G401 (cell line): ENCODE measurements around the gene CNTROB. TPM values are rescaled to one million over a fixed set of nuclear protein-coding genes. Genes with fewer than 3 reads are reported as not detected.
A peak's percentile ranks its signal among the peaks of the same experiment; 100 is the strongest.

Experiments
- DNase-seq: peaks from one replicate; pipeline ENCODE4 v3.0.0-alpha.2; 2015; ENCODE audit warnings: low spot score
- in situ Hi-C: cut with HindIII; loops from 2 replicates; pipeline ENCODE4 v1.10.0; 2016; ENCODE audit warnings: low sequenced_read_pairs, mixed read lengths
- total RNA-seq: library from RNA; depleted of rRNA; stranded (reverse); fragments of >200 nt; shearing (Covaris generic); gene quantifications from 2 replicates; pipeline ENCODE4 v1.2.3, GENCODE V29; 2014; rRNA removed

Gene CNTROB, protein sequence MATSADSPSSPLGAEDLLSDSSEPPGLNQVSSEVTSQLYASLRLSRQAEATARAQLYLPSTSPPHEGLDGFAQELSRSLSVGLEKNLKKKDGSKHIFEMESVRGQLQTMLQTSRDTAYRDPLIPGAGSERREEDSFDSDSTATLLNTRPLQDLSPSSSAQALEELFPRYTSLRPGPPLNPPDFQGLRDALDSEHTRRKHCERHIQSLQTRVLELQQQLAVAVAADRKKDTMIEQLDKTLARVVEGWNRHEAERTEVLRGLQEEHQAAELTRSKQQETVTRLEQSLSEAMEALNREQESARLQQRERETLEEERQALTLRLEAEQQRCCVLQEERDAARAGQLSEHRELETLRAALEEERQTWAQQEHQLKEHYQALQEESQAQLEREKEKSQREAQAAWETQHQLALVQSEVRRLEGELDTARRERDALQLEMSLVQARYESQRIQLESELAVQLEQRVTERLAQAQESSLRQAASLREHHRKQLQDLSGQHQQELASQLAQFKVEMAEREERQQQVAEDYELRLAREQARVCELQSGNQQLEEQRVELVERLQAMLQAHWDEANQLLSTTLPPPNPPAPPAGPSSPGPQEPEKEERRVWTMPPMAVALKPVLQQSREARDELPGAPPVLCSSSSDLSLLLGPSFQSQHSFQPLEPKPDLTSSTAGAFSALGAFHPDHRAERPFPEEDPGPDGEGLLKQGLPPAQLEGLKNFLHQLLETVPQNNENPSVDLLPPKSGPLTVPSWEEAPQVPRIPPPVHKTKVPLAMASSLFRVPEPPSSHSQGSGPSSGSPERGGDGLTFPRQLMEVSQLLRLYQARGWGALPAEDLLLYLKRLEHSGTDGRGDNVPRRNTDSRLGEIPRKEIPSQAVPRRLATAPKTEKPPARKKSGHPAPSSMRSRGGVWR
- 25.4 and 29.3 TPM in 2 replicates for total RNA-seq

DNA sequence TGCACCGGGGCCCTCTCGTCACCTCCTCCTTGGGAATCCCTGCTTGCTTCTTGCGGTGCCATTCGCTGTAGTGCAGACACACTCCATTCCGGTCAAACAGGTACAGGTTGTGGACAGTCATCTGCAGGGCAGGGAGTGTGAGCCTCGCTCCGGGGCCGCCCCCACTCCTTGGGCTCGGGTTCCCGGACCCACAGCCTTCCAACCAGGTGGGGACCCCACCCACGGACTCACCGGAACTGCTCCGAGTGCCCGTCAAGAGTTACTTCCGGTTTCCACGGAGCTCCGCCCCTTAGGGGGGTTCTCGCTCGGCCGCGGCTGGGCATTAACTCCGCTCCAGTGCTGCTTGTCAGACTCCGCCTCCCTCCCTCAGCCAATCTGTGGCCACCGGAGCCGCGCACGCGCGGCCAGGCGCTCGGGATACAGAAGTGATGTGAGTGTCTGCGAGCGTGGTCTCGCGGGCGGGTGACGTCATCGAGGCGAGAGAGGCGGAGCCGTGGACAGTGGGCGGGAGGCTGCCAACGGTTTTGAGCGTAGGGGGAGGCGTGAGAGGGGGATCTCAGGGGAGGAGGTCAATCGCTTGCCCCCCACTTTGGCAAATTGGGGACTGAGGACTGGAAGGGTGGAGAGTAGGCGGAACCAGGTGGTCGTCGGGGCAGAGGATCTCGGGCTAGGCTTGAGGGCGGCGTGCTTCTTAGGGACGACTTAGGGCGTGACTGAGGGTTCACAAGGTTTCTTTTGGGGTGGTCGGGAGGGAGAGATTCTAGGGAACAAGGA lies at the start of gene CNTROB, which contains the start of gene TRAPPC1:
CNTROB (plus strand) TSS at position 498 of the 774 bp plus-strand sequence. CDS start 874 bp downstream, outside the sequence.
TRAPPC1 (minus strand) TSS at position 238 of the 774 bp plus-strand sequence; CDS start at position 121, 117 bp downstream.
- in situ Hi-C loops: loop anchor here (5.0 kb wide), 1 partner anchor 85 kb away; no protein-coding TSS in a partner anchor
- peak; percentile 99 for DNase-seq

DNA sequence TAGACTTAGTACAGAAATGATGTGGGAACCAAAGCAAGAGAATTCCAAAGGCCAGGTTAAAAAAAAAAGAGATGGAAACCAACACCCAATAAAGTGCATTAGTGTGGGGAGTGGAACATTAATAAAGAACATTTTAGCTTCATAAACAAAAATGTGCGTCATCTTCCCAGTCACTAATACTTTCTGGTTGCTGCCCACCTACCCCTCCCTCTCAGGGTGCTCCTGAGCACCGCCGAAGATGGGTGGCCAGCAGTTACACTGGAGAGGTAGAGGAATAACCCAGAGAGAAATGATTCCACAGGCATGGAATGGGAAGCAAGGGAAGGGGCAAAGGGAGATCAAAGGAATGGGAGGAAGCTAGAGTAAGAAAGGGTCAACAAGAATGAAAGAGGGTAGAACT lies 49.4 kb upstream of the CNTROB start:
- in situ Hi-C loops: no loop called here

DNA sequence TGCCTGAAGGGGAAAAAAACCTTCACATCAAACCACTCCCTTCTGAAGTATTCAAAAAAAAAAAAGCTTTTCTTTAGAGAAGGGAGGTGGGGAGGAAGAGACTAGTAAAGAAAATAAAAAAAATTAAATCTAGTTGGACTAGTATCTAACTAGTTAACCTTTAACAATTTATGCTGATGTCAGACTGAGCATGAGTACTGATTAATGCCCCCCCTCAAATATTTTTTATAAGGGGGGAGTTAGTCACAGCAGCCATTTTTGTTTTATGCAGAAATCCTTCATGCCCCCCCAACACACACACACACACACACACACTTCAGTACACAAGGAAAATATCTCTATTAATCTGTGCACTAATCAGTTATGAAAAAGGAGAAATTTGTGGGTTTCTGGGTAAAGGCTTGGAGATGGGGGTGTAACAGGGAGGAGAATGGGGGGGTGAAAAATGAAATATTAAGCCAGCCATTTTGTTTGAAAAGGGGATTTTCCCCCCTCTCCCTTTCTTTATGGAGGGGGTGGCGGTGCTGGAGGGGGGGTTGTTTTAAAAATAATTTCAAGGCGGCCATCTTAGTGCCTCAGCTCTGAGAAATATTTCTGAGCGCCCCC lies 48.1 kb upstream of the CNTROB start:
- in situ Hi-C loops: no loop called here
- DNase-seq: no peak

More for the DNA sequence above, 49.4 kb upstream of the CNTROB start:
- DNase-seq: no peak

DNA sequence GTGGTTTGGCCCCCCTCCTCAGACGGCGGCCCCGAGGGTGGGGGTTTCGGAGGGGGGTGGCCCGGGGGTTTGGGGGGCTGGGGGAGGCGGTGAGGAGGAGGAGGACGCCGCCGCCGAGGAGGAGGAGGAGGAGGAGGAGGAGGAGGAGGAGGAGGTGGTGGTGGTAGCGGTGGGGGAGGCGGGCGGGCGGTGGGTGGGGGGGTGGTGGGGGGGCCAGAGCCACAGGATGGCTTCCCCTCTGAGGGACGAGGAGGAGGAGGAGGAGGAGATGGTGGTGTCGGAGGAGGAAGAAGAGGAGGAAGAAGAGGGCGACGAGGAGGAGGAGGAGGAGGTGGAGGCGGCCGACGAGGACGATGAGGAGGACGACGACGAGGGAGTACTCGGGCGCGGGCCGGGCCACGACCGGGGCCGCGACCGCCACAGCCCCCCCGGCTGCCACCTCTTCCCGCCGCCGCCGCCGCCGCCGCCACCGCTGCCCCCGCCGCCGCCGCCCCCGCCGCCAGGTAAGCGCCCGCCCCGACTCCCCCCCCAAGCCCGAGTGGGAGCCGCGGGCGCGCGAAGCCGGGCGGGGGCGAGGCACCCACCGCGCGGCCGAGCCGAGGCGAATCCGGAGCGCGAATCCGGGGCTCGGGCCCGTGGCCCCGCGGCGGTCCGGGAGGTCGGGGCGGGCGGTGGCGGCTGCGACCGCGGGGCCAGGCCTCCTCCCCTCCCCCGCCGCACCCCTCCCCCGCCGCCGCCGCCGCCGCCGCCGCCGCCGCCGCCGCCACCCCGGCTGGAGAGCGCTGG lies 47.2 kb upstream of the CNTROB start:
- in situ Hi-C loops: no loop called here
- no peak for DNase-seq

DNA sequence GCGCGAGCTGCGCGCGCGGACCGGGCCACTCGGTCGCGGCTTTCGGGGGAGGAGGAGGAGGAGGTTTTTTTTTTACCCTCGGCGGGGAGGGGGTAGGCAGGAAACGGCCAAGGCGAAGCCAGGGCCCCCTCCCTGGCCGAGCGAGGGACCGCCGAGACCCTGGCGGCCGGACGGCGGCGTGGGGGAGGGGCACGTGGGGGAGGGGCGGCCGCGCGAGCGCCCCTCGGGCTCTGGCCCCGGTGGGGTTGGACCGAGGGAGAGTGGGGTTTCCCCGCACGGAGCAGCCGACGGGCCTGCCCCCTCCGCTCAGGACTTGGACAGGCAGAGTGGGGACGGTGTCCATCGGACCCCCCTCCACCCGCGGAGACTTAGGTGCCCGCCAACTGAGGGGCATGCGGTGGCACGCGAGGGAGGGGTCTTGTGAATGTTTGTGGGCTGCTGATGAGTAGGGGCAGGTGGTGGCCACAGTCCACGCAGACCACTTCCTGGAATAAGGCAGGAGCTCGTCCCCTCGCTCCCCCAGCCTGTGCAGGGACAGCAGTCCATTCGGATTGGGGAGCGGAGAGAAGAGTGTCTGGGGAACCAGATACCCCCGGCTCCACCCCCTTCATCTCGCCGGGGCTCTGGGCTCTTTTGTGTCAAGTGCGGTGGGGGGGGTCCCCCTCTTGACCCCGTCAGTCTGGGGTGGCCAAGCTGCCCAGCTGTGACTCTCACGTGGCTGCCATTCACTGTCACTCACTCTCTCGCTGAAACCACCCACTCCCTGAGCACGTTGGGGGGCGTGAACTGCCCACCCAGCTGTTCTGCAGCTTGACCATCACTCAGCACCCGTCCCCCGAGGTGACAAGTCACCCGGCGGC lies 46.4 kb upstream of the CNTROB start:
- peak; percentile 42 for DNase-seq
- in situ Hi-C loops: no loop called here

DNA sequence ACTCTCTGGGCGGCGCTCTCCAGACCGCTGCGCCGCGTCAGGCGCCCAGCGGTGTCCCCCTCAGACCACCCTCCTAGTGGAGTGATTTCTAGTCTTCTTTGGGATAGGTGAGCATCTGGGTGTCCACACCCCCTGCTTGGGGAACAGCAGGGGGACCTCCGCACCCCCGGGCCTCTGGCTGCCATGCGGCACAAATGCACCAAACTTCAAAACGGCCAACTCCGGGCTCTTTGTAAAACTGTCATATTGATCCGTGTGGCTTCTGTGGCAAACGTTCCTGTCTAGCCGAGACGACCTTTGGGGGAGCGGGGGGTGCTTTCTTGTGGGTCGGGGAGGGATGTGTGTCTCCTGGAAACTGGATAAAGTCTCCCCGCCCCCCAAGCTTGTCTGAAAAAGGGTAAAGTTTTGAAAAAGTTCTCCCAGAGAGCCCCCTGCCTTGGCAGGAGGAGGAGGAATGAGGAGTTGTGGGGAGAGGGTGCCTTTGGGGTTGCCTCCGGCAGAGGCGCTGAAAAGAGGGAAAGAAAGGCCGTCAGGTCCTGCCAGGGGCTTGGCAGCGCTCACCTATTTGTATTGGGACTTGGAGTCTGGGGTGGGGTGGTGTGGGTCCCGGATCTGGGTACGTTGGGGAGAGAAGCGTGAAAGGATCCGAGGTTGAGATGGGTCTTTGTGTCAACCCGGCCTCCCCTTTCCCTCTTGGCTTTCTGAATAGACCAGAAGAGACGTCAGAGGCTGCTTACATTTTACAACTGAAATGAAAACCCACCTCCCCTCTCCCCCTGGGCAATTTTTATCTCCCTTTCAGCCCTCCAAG lies 45.6 kb upstream of the CNTROB start:
- DNase-seq: peak; percentile 43
- in situ Hi-C loops: no loop called here

DNA sequence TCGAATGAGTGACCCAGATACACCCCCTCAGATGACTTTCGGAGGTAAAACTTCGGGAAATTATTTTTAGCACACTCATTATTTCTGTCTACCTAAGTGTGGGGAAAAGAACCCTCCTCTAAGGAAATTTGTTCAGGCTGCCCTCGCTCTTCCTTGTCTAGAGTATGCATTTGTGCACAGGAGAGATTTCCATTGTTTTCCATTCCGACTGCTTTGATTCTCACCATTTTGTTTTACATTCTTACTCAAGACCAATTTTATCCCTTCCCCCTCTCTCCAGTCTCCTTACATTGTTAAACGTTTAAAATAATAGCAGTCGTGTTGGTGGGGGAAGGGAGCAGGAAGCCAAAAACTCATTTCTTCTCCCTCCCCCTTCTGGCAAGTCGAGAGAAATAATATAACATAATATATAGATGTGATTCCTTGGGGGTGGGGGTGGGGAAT lies 44.9 kb upstream of the CNTROB start:
- DNase-seq: peak; percentile 44
- in situ Hi-C loops: no loop called here

DNA sequence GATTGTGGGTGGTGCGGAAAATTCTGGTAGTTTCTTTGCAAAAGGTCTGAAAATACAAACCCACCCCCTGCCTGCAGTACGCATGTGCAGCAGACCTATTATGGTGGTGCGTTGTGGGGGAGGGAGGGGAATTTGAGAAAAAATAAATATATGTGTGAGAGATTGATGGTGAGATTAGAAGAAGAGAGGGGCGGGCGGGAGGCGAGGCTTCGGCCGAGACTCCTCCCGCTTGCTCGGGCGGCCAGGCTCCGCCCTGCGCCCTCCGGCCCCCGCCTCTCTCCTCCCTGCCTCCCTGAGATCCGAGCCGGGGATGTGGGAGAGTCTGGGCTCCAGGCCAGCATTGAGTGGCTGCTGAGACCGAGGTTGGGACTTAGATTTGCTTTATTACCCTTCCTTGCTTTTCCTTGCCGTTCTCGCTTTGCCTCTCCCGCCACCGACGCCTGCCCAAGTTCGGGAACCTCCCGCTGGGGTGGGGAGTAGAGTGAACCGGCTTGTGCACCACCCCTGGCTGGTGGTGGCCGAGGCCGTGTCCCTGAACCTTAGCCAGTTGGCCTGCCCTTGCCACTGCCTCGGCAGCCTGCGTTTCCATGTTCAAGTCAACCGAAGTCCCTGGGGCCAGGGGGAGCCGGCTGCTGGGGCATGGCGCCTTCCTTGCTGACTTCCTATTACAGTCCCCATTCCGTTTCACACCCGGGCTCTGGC lies 44.4 kb upstream of the CNTROB start:
- peak; percentile 87 for DNase-seq
- in situ Hi-C loops: no loop called here

DNA sequence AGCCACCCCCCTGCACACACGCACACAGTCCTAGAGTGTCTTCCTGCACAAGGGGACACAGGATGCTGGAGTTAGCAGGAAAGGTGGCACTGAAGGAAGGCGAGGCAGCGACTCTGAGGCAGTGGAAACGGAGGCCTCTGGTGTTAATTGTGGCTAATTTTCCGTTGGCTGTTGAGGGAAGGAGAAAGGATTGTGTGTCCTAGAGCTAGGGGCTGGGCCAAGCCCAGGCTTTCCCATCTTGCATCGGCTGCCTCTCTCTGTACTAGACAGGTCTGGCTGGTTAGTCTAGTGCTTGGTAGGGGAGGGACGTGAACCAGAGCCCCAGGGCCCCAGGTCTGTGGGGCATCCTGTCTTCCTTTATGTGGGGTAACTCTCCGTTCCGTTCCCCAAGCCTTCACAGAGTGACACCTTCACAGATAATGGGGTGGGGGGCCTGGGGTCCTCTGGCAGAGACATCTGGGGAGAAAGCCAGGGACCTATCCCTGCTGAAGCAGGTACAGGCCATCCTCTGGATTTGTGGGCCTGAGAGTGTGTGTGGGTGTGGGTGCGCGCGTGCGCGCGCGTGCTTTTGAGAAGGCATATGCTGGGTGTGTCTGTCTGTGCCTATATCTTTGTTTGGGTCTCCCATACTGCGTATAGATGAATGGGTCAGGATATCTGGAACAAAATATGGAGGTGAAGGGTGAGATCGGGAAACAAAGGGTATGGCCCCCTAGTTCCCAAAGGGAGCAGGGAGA lies 43.7 kb upstream of the CNTROB start, which contains the start of gene CHD3:
CHD3 (plus strand) TSS at position 606 of the 737 bp plus-strand sequence. CDS start 212 bp downstream, outside the sequence.
- DNase-seq: no peak
- in situ Hi-C loops: no loop called here

DNA sequence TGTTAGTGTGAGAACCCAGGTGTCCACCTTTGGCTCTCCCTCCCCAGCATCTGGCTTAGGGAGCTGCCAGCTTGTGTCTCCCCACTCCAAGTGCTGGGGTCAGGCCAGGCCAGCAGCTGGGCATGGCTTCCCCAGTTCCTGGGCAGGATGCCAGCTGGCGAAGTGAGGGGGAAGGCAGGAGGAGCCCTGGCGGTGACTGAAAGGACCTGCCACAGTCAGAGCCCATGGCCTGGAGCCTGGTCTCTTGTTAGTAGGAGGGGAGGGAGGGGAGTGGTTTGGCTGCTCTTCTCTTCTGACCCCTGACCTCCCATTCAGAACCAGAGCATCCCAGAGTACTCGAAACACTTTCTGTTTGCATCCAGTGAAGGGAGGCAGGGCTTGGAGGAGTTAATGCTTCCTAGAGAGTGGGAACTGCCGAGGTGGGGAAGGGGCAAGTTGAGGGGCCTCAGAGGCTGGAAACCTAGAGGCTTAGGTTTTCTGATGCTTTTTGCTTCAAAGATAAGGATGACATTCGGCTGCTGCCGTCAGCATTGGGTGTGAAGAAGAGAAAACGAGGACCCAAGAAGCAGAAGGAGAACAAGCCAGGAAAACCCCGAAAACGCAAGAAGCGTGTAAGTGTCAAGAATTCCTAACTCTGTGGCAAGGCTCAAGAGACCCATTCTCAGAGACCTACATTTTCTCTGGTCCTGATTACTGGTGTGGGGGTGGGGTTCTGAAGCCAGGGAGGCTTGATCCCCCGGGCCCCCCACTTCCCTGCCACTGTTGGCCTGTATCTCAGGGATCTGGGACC lies 42.6 kb upstream of the CNTROB start:
- DNase-seq: peak; percentile 90
- in situ Hi-C loops: no loop called here

DNA sequence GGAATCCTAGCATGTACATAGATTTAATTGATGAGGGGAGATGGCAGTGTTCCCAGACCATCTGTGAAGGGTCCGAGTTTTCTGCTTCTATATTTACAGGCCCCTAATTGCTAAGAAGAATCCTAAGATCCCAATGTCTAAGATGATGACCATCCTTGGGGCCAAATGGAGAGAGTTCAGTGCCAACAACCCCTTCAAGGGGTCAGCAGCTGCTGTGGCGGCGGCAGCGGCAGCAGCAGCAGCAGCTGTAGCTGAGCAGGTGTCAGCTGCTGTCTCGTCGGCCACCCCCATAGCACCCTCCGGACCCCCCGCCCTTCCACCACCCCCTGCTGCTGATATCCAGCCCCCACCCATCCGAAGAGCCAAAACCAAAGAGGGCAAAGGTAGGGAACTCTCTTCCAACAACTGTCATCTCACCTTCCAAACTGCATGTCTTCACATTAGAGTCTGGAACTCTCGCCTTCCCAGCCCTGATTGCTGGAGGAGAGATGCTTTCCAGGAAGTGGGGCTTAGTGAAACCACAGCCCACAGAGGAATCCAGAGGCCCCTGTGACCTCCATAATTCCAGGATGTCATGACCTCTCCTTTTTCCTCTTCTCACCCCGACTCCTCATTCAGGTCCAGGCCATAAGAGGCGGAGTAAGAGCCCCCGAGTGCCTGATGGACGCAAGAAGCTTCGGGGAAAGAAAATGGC lies 38.7 kb upstream of the CNTROB start:
- no peak for DNase-seq
- in situ Hi-C loops: no loop called here

DNA sequence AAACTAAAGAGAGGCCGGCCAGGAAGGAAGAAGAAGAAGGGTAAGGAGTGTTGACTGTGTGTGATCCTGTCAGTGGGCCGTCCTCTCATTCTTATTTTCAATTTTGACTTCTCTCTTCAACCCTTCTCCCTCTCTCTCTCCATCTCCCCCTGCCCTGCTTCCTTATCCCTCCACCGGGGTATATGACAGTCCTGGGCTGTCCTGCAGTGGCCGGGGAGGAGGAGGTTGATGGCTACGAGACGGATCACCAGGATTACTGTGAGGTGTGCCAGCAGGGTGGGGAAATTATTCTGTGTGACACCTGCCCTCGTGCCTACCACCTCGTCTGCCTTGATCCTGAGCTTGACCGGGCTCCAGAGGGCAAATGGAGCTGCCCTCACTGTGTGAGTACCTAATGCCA lies 37.8 kb upstream of the CNTROB start:
- in situ Hi-C loops: no loop called here
- no peak for DNase-seq

DNA sequence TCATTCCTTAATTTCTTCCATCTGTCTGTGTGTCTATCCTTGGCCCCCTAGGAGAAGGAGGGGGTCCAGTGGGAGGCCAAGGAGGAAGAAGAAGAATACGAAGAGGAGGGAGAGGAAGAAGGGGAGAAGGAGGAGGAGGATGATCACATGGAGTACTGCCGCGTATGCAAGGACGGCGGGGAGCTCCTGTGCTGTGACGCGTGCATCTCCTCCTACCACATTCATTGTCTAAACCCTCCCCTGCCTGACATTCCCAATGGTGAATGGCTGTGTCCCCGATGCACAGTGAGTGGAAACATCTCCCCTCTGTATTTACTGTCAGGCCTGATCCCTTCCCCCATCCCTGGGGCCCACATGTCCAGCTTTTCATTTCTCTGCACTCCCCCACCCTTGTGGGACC lies 37.1 kb upstream of the CNTROB start:
- DNase-seq: no peak
- in situ Hi-C loops: no loop called here

DNA sequence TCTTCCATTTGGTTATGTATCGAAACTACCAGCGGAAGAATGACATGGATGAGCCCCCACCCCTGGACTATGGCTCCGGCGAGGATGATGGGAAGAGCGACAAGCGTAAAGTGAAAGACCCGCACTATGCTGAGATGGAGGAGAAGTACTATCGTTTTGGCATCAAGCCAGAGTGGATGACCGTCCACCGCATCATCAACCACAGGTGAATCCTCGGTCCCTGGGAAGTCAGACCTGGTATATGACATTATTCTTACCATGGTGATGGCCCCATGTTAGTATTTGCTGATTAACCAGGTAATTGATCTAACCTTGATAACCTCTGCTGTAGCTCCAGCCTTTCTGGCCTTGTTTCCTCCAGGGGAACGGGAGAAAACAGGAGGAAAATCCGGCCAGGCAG lies 34.9 kb upstream of the CNTROB start:
- no peak for DNase-seq
- in situ Hi-C loops: no loop called here
